ENCODE results near the gene FBXW9.
A peak's percentile ranks its signal among the peaks of the same experiment; 100 is the strongest.
"Not testable (repeated sequence)": the region's sequence is repeated elsewhere in the genome, so short reads cannot be mapped to it uniquely, and the experiment has no call there.

Gene FBXW9

GRCh38 chr19:12648088-12648487 is 48.3 kb downstream of the FBXW9 start:
- DNase-seq, result no peak

GRCh38 chr19:12647490-12648071 is 48.9 kb downstream of the FBXW9 start:
- DNase-seq, result no peak

GRCh38 chr19:12647047-12647446 is 49.4 kb downstream of the FBXW9 start:
- no peak for DNase-seq

GRCh38 chr19:12646551-12646950 is 49.9 kb downstream of the FBXW9 start:
- no peak for DNase-seq

GRCh38 chr19:12643716-12644115 is 52.7 kb downstream of the FBXW9 start:
- not testable (repeated sequence) for DNase-seq

GRCh38 chr19:12642506-12642905 is 53.9 kb downstream of the FBXW9 start:
- no peak for DNase-seq

GRCh38 chr19:12641456-12641855 is 55.0 kb downstream of the FBXW9 start:
- DNase-seq, result no peak

GRCh38 chr19:12639901-12640613 is 56.4 kb downstream of the FBXW9 start:
- DNase-seq, result peak; percentile 66 to 80 (median 70)
